NB4 (cell line): ENCODE data around the gene OR4D6.

Experiments
- MYC ChIP-seq: IDR thresholded peaks from 2 replicates; pipeline ENCODE4 v1.6.1; 2011; ENCODE audit warnings: low read depth, low read length
- POLR2A ChIP-seq: IDR thresholded peaks from 2 replicates; pipeline ENCODE4 v1.6.1; 2011; ENCODE audit warnings: mild to moderate bottlenecking; ENCODE audit not compliant: insufficient read length; ENCODE audit errors: extremely low read depth
- TF ChIP-seq, protein P1 (sequence below): IDR thresholded peaks from one replicate; pipeline ENCODE4 v1.5.1; 2012; ENCODE audit warnings: low read depth, low read length
- TF ChIP-seq, protein P2 (sequence below): IDR thresholded peaks from 2 replicates; pipeline ENCODE4 v1.6.1; 2011; ENCODE audit warnings: low read depth, low read length

DNA sequence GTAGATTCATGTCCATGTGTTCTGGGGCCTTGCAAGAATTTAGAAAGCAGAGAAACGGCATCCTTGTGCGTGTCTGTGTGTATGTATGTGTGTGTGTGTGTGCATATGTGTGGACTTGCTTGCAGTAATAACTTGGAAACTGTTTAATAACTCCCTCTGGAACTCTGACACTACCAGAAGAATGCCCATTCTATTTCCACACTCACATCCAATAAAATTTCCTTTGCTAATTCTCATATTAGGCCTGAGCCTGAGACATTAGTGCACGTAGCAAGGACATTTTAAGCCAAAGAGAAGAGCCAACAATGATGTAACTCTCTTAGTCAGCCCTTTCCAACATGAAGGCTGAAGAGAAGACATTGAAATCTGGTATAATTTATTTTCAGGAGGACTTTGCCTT lies 3.2 kb downstream of the OR4D6 start:
- TF ChIP-seq, protein P1, sequence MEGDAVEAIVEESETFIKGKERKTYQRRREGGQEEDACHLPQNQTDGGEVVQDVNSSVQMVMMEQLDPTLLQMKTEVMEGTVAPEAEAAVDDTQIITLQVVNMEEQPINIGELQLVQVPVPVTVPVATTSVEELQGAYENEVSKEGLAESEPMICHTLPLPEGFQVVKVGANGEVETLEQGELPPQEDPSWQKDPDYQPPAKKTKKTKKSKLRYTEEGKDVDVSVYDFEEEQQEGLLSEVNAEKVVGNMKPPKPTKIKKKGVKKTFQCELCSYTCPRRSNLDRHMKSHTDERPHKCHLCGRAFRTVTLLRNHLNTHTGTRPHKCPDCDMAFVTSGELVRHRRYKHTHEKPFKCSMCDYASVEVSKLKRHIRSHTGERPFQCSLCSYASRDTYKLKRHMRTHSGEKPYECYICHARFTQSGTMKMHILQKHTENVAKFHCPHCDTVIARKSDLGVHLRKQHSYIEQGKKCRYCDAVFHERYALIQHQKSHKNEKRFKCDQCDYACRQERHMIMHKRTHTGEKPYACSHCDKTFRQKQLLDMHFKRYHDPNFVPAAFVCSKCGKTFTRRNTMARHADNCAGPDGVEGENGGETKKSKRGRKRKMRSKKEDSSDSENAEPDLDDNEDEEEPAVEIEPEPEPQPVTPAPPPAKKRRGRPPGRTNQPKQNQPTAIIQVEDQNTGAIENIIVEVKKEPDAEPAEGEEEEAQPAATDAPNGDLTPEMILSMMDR, result no peak
- TF ChIP-seq POLR2A (no peak), MYC (no peak)
- TF ChIP-seq, protein P2, sequence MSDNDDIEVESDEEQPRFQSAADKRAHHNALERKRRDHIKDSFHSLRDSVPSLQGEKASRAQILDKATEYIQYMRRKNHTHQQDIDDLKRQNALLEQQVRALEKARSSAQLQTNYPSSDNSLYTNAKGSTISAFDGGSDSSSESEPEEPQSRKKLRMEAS, result no peak
